A204.1 (cell line): Measurements from ENCODE around the gene POM121L2.
"Not testable (repeated sequence)": the region's sequence is repeated elsewhere in the genome, so short reads cannot be mapped to it uniquely, and the experiment has no call there.

Experiments used
- FAIRE-seq: peaks from 2 replicates; lab custom pipeline; 2012; peaks lifted over from hg19 to GRCh38; lab: Jason Lieb, UNC

POM121L2 gene

GRCh38 chr6:27293436-27294098 lies 18.5 kb downstream of the POM121L2 start:
- no peak for FAIRE-seq

- no peak for FAIRE-seq
Observed at GRCh38 chr6:27290850-27291208, 21.2 kb downstream of the POM121L2 start.

- no peak for FAIRE-seq
Observed at GRCh38 chr6:27290065-27290849, 21.8 kb downstream of the POM121L2 start.

- FAIRE-seq = no peak
Observed at GRCh38 chr6:27288136-27289044, 23.7 kb downstream of the POM121L2 start.

GRCh38 chr6:27287751-27288135 lies 24.3 kb downstream of the POM121L2 start:
- FAIRE-seq = no peak

- FAIRE-seq = no peak
Observed at GRCh38 chr6:27286141-27286540, 25.9 kb downstream of the POM121L2 start.

- FAIRE-seq = no peak
Observed at GRCh38 chr6:27283279-27283678, 28.8 kb downstream of the POM121L2 start.

GRCh38 chr6:27281569-27281968 lies 30.5 kb downstream of the POM121L2 start:
- FAIRE-seq = peak; percentile 98

GRCh38 chr6:27281105-27281539 lies 31.0 kb downstream of the POM121L2 start:
- no peak for FAIRE-seq

GRCh38 chr6:27280540-27281000 lies 31.5 kb downstream of the POM121L2 start:
- peak; percentile 70 for FAIRE-seq

- FAIRE-seq = peak; percentile 85
Observed at GRCh38 chr6:27280064-27280539, 32.0 kb downstream of the POM121L2 start.

GRCh38 chr6:27279513-27280063 lies 32.5 kb downstream of the POM121L2 start:
- no peak for FAIRE-seq

- FAIRE-seq = peak; percentile 21
Observed at GRCh38 chr6:27275025-27275956, 36.8 kb downstream of the POM121L2 start.

GRCh38 chr6:27273783-27274182 lies 38.3 kb downstream of the POM121L2 start:
- FAIRE-seq = no peak

- no peak for FAIRE-seq
Observed at GRCh38 chr6:27268803-27269202, 43.3 kb downstream of the POM121L2 start.

GRCh38 chr6:27267857-27268434 lies 44.1 kb downstream of the POM121L2 start:
- no peak for FAIRE-seq

GRCh38 chr6:27267003-27267402 lies 45.1 kb downstream of the POM121L2 start:
- not testable (repeated sequence) for FAIRE-seq

GRCh38 chr6:27263886-27264285 lies 48.2 kb downstream of the POM121L2 start:
- no peak for FAIRE-seq

- FAIRE-seq = no peak
Observed at GRCh38 chr6:27260836-27261375, 51.2 kb downstream of the POM121L2 start.

- no peak for FAIRE-seq
Observed at GRCh38 chr6:27260369-27260768, 51.7 kb downstream of the POM121L2 start.
